ENCODE measurements around the gene LIMCH1.
A peak's percentile ranks its signal among the peaks of the same experiment; 100 is the strongest.
"Not testable (repeated sequence)": the region's sequence is repeated elsewhere in the genome, so short reads cannot be mapped to it uniquely, and the experiment has no call there.

Gene LIMCH1

GRCh38 chr4:41702770-41703169 is 164.8 kb downstream of the LIMCH1 start:
- Histone ChIP-seq H2BK5ac (ENCODE audit: low read length) (no peak overlapping the region), H3K9ac (ENCODE audit: low read depth, low read length, poor library complexity) (no peak overlapping the region), H3K14ac (ENCODE audit: low read length) (no peak overlapping the region), H3K36me3 (replicated peaks in 1 of 2; ENCODE audit: control insufficient read depth in 2 of 2, insufficient read depth in 2 of 2, low read length in 2 of 2) (no peaks in the 10 kb centered on the region), H2AK5ac (ENCODE audit: low read depth, low read length) (no peak overlapping the region), H3K23ac (ENCODE audit: low read depth, low read length, poor library complexity) (no peak overlapping the region), H4K91ac (ENCODE audit: low read depth, low read length, poor library complexity) (no peak overlapping the region), H3K27ac (replicated peaks; ENCODE audit: low read length) (no peak overlapping the region), H2BK12ac (ENCODE audit: low read length) (no peak overlapping the region), H3K18ac (ENCODE audit: low read length) (no peak overlapping the region), H4K8ac (ENCODE audit: low read depth, low read length) (no peak overlapping the region), H3K9me3 (replicated peaks in 1 of 2; ENCODE audit: control insufficient read depth in 2 of 2, insufficient read depth in 1 of 2, low read depth in 1 of 2, low read length in 2 of 2) (no peaks in the 10 kb centered on the region), H2AFZ (ENCODE audit: low read length) (no peak overlapping the region), H3K4me3 (ENCODE audit: low read length in 2 of 2) (no peak overlapping the region), H2BK15ac (ENCODE audit: low read length) (no peak overlapping the region), H3K4me1 (ENCODE audit: control insufficient read depth in 2 of 2, insufficient read depth in 1 of 2, low read depth in 1 of 2, low read length in 2 of 2) (no peaks in the 10 kb centered on the region), H3K79me1 (ENCODE audit: low read depth, low read length) (no peaks in the 10 kb centered on the region), H3K27me3 (ENCODE audit: control insufficient read depth in 3 of 3, insufficient read depth in 3 of 3, low read depth in 1 of 3, low read length in 3 of 3) (no peaks in the 10 kb centered on the region), H3K4ac (ENCODE audit: low read length) (no peak overlapping the region), H3K4me2 (ENCODE audit: insufficient read depth, low read length, poor library complexity, severe bottlenecking) (no peak overlapping the region), H2BK120ac (ENCODE audit: low read depth, low read length) (no peak overlapping the region)
- DNase-seq (ENCODE audit: low spot score): no peak
- WGBS, 2 donors (ENCODE audit: extremely low coverage in 2 of 2, insufficient read length in 2 of 2, insufficient replicate concordance in 1 of 2): no CpG with 5 or more reads among the region's 4 CpGs

GRCh38 chr4:41703785-41704184 is 165.8 kb downstream of the LIMCH1 start:
- no peak overlapping the region for H2BK5ac ChIP-seq (ENCODE audit: low read length)
- no CpG with 5 or more reads among the region's 3 CpGs for WGBS, 2 donors (ENCODE audit: extremely low coverage in 2 of 2, insufficient read length in 2 of 2, insufficient replicate concordance in 1 of 2)
- H2BK15ac ChIP-seq (ENCODE audit: low read length): no peak overlapping the region
- no peaks in the 10 kb centered on the region for H3K36me3 ChIP-seq (replicated peaks in 1 of 2; ENCODE audit: control insufficient read depth in 2 of 2, insufficient read depth in 2 of 2, low read length in 2 of 2)
- H3K18ac ChIP-seq (ENCODE audit: low read length): no peak overlapping the region
- no peak overlapping the region for H3K23ac ChIP-seq (ENCODE audit: low read depth, low read length, poor library complexity)
- H3K9me3 ChIP-seq (replicated peaks in 1 of 2; ENCODE audit: control insufficient read depth in 2 of 2, insufficient read depth in 1 of 2, low read depth in 1 of 2, low read length in 2 of 2): no peaks in the 10 kb centered on the region
- no peak overlapping the region for H2AFZ ChIP-seq (ENCODE audit: low read length)
- H2AK5ac ChIP-seq (ENCODE audit: low read depth, low read length): no peak overlapping the region
- no peak overlapping the region for H2BK120ac ChIP-seq (ENCODE audit: low read depth, low read length)
- H4K91ac ChIP-seq (ENCODE audit: low read depth, low read length, poor library complexity): no peak overlapping the region
- H4K8ac ChIP-seq (ENCODE audit: low read depth, low read length): no peak overlapping the region
- no peaks in the 10 kb centered on the region for H3K79me1 ChIP-seq (ENCODE audit: low read depth, low read length)
- no peak overlapping the region for H3K4me2 ChIP-seq (ENCODE audit: insufficient read depth, low read length, poor library complexity, severe bottlenecking)
- no peak overlapping the region for H3K4ac ChIP-seq (ENCODE audit: low read length)
- no peak overlapping the region for H3K27ac ChIP-seq (replicated peaks; ENCODE audit: low read length)
- H3K9ac ChIP-seq (ENCODE audit: low read depth, low read length, poor library complexity): no peak overlapping the region
- H3K4me3 ChIP-seq (ENCODE audit: low read length in 2 of 2): no peak overlapping the region
- no peak for DNase-seq (ENCODE audit: low spot score)
- H3K4me1 ChIP-seq (ENCODE audit: control insufficient read depth in 2 of 2, insufficient read depth in 1 of 2, low read depth in 1 of 2, low read length in 2 of 2): no peaks in the 10 kb centered on the region
- H3K14ac ChIP-seq (ENCODE audit: low read length): no peak overlapping the region
- no peaks in the 10 kb centered on the region for H3K27me3 ChIP-seq (ENCODE audit: control insufficient read depth in 3 of 3, insufficient read depth in 3 of 3, low read depth in 1 of 3, low read length in 3 of 3)
- no peak overlapping the region for H2BK12ac ChIP-seq (ENCODE audit: low read length)

DNA sequence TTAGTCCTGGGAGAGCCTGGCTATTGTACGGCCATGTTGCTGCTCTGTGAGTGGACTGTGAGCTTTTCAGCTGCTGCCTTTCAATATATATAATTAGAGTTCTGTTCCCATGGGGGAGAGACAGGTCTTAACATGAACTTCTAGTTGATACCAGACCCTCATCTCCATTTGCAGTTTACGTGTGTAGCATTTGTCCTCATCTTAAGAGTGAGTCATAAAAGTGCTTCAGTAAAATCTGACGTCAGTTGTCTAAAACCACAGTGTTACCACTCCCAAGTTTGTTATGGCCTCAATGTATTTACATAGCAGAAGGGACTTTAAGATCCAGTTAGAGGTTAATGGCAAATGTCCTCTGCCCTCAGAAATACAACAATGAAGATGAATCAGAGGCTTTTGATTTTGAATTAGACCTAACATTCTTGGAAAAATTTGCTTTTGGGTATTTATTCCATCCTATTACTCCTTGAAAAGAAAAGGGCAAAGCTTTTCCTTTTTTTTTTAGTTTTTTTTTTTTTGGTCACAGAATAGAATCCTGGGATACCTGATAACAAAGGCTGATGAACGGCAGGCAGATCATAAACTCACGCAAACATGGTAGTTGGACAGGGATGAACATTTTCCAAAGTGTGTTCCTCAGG is 172.0 kb downstream of the LIMCH1 start:
- Histone ChIP-seq H3K27ac (replicated peaks; ENCODE audit: low read length) (no peak overlapping the region), H3K4me2 (ENCODE audit: insufficient read depth, low read length, poor library complexity, severe bottlenecking) (no peak overlapping the region), H4K8ac (ENCODE audit: low read depth, low read length) (no peak overlapping the region), H3K9me3 (replicated peaks in 1 of 2; ENCODE audit: control insufficient read depth in 2 of 2, insufficient read depth in 1 of 2, low read depth in 1 of 2, low read length in 2 of 2) (no peaks in the 10 kb centered on the region), H2BK12ac (ENCODE audit: low read length) (no peak overlapping the region), H3K4me3 (ENCODE audit: low read length in 2 of 2) (no peak overlapping the region), H2BK120ac (ENCODE audit: low read depth, low read length) (no peak overlapping the region), H3K23ac (ENCODE audit: low read depth, low read length, poor library complexity) (no peak overlapping the region), H2AFZ (ENCODE audit: low read length) (peak overlapping the region; percentile 77), H3K4me1 (ENCODE audit: control insufficient read depth in 2 of 2, insufficient read depth in 1 of 2, low read depth in 1 of 2, low read length in 2 of 2) (no peaks in the 10 kb centered on the region), H2BK5ac (ENCODE audit: low read length) (no peak overlapping the region), H3K36me3 (replicated peaks in 1 of 2; ENCODE audit: control insufficient read depth in 2 of 2, insufficient read depth in 2 of 2, low read length in 2 of 2) (no peaks in the 10 kb centered on the region), H3K27me3 (ENCODE audit: control insufficient read depth in 3 of 3, insufficient read depth in 3 of 3, low read depth in 1 of 3, low read length in 3 of 3) (peaks cover 0 to 5% (median 0%) of the 10 kb centered on the region in 3 experiments), H3K18ac (ENCODE audit: low read length) (no peak overlapping the region), H3K9ac (ENCODE audit: low read depth, low read length, poor library complexity) (no peak overlapping the region), H4K91ac (ENCODE audit: low read depth, low read length, poor library complexity) (no peak overlapping the region), H3K14ac (ENCODE audit: low read length) (no peak overlapping the region), H3K4ac (ENCODE audit: low read length) (no peak overlapping the region), H2AK5ac (ENCODE audit: low read depth, low read length) (no peak overlapping the region), H3K79me1 (ENCODE audit: low read depth, low read length) (no peaks in the 10 kb centered on the region), H2BK15ac (ENCODE audit: low read length) (no peak overlapping the region)
- DNase-seq (ENCODE audit: low spot score): no peak
- no CpG with 5 or more reads among the region's 5 CpGs for WGBS, 2 donors (ENCODE audit: extremely low coverage in 2 of 2, insufficient read length in 2 of 2, insufficient replicate concordance in 1 of 2)

- H3K9me3 ChIP-seq (replicated peaks in 1 of 2; ENCODE audit: control insufficient read depth in 2 of 2, insufficient read depth in 1 of 2, low read depth in 1 of 2, low read length in 2 of 2); H2BK120ac ChIP-seq (ENCODE audit: low read depth, low read length); H3K4ac ChIP-seq (ENCODE audit: low read length); H3K27ac ChIP-seq (replicated peaks; ENCODE audit: low read length); H4K91ac ChIP-seq (ENCODE audit: low read depth, low read length, poor library complexity); H2AFZ ChIP-seq (ENCODE audit: low read length); H3K14ac ChIP-seq (ENCODE audit: low read length); H2BK15ac ChIP-seq (ENCODE audit: low read length); H3K4me1 ChIP-seq (ENCODE audit: control insufficient read depth in 2 of 2, insufficient read depth in 1 of 2, low read depth in 1 of 2, low read length in 2 of 2); H3K36me3 ChIP-seq (replicated peaks in 1 of 2; ENCODE audit: control insufficient read depth in 2 of 2, insufficient read depth in 2 of 2, low read length in 2 of 2); DNase-seq (ENCODE audit: low spot score); H3K4me2 ChIP-seq (ENCODE audit: insufficient read depth, low read length, poor library complexity, severe bottlenecking); H3K23ac ChIP-seq (ENCODE audit: low read depth, low read length, poor library complexity); H3K9ac ChIP-seq (ENCODE audit: low read depth, low read length, poor library complexity); H3K18ac ChIP-seq (ENCODE audit: low read length); H2BK12ac ChIP-seq (ENCODE audit: low read length); H3K4me3 ChIP-seq (ENCODE audit: low read length in 2 of 2); H3K79me1 ChIP-seq (ENCODE audit: low read depth, low read length); H2BK5ac ChIP-seq (ENCODE audit: low read length); H4K8ac ChIP-seq (ENCODE audit: low read depth, low read length); H2AK5ac ChIP-seq (ENCODE audit: low read depth, low read length): not testable (repeated sequence)
- peaks cover 0 to 11% (median 0%) of the 10 kb centered on the region in 3 experiments for H3K27me3 ChIP-seq (ENCODE audit: control insufficient read depth in 3 of 3, insufficient read depth in 3 of 3, low read depth in 1 of 3, low read length in 3 of 3)
- no CpG with 5 or more reads among the region's 2 CpGs for WGBS, 2 donors (ENCODE audit: extremely low coverage in 2 of 2, insufficient read length in 2 of 2, insufficient replicate concordance in 1 of 2)
Measured at GRCh38 chr4:41711654-41712053, 173.7 kb downstream of the LIMCH1 start.
